Colonic mucosa (tissue), 4 donors: Measurements from ENCODE around the gene MED16. TPM values are rescaled to one million over a fixed set of nuclear protein-coding genes. Genes with fewer than 3 reads are reported as not detected.

Experiments used
- DNase-seq: peaks from one replicate; pipeline ENCODE4 v3.0.0-alpha.2; 2020
- H3K27ac ChIP-seq: fragments of 200-600 bp; one replicate; pipeline ENCODE4 v1.8.0; 2021
- H3K27me3 ChIP-seq: fragments of 200-600 bp; one replicate; pipeline ENCODE4 v1.8.0; 2021
- H3K36me3 ChIP-seq: fragments of 200-600 bp; one replicate; pipeline ENCODE4 v1.8.0; 2021
- H3K4me1 ChIP-seq: fragments of 200-600 bp; one replicate; pipeline ENCODE4 v1.8.0; 2021; ENCODE audit warnings: mild to moderate bottlenecking
- H3K4me3 ChIP-seq: fragments of 200-600 bp; one replicate; pipeline ENCODE4 v1.8.0; 2021
- H3K9ac ChIP-seq, 2 donors: one replicate each; pipeline ENCODE4 v1.7.0; 2013; ENCODE audit warnings: control low read depth in 2 of 2, low read depth in 2 of 2, low read length in 2 of 2
- H3K9me3 ChIP-seq: fragments of 200-600 bp; one replicate; pipeline ENCODE4 v1.8.0; 2021
- CTCF ChIP-seq: fragments of 200-600 bp; IDR thresholded peaks from one replicate; pipeline ENCODE4 v1.8.0; 2022; ENCODE audit warnings: antibody characterized with exemption, mild to moderate bottlenecking
- intact Hi-C: fragments of 100-400 bp; cut with DNase I; formaldehyde crosslinking; loops from one replicate; pipeline ENCODE4 v1.14.1; 2022
- total RNA-seq, 2 donors: library from RNA; stranded (reverse); fragmentation: NEBNext Ultra II Directional in 1 of 2; extraction: Animal tissue kit (Norgen Biotek cat#: 25700) in 1 of 2; gene quantifications; one replicate each; pipeline ENCODE4 v1.2.1, GENCODE V29; 2021
- donor health status: healthy.
- donor health status: DM: no; HTN: no; CAD: no.
- donor health status: DM: no; HTN: no; CAD: no.

MED16 gene
- total RNA-seq, 2 donors from 2014 or later: 73.3 to 83.2 TPM

- intact Hi-C loops: no loop called here
- Histone ChIP-seq H3K27me3 (no peaks in the 10 kb centered on the region), H3K4me3 (no peak overlapping the region), H3K36me3 (no peaks in the 10 kb centered on the region), H3K9me3 (no peaks in the 10 kb centered on the region), H3K4me1 (peaks cover 5% of the 10 kb centered on the region), H3K9ac (no peak overlapping the region), H3K27ac (no peak overlapping the region)
- no peak for TF ChIP-seq CTCF
- no peak for DNase-seq
Measured at GRCh38 chr19:873561-874041, 19.4 kb downstream of the MED16 start.

- H3K36me3 ChIP-seq: no peaks in the 10 kb centered on the region
- H3K9ac ChIP-seq: no peak overlapping the region
- peak; percentile 74 for DNase-seq
- no peaks in the 10 kb centered on the region for H3K27me3 ChIP-seq
- intact Hi-C loops: no loop called here
- TF ChIP-seq CTCF: no peak
- no peak overlapping the region for H3K27ac ChIP-seq
- H3K4me3 ChIP-seq: no peak overlapping the region
- H3K4me1 ChIP-seq: peaks cover 5% of the 10 kb centered on the region
- H3K9me3 ChIP-seq: no peaks in the 10 kb centered on the region
Measured at GRCh38 chr19:873084-873483, 19.9 kb downstream of the MED16 start.

GRCh38 chr19:872266-872951 lies 20.6 kb downstream of the MED16 start:
- Histone ChIP-seq H3K9me3 (no peaks in the 10 kb centered on the region), H3K4me1 (peaks cover 5% of the 10 kb centered on the region), H3K27ac (peak overlapping the region; percentile 73), H3K36me3 (no peaks in the 10 kb centered on the region), H3K27me3 (no peaks in the 10 kb centered on the region), H3K9ac (peak overlapping the region in 1 of 2 donors; percentile 66), H3K4me3 (peak overlapping the region; percentile 22)
- DNase-seq: peak; percentile 92
- no peak for TF ChIP-seq CTCF
- intact Hi-C loops: no loop called here

DNA sequence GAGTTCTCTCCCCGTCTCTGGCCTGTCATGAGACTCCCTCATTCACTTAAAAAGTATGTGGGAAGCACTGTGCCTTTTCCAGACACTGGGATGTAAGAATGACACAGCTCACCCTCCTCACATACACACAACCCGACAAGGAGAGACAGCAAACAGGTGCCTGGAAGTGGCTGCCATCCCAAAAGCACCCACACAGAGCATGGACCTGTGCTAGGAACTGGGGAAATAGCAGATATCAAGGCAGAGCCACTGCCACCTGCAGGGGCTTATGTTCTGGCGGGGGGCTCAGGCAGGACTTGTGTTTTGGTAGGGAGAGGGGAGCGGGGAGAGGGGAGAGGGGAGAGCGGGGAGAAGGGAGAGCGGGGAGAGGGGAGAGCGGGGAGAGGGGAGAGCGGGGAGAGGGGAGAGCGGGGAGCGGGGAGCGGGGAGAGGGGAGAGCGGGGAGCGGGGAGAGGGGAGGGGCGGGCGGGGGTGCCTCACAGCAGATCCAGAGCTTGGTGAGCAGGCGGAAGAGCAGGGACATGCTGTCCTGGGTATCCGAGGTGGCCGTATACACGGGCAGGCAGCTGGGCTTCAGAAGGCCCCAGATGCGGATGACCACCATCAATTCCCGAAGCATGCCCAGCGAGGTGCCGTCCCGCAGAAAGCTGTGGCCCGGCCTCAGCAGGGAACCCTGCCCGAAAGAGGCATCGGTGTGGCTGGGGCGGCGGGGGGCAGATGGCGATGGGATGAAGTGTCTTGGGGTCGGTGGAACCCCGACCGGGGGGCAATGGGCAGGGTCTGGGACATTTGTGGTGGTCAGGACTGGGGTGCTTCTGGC lies 21.3 kb downstream of the MED16 start:
- Histone ChIP-seq H3K9ac (peak overlapping the region in 1 of 2 donors; percentile 66), H3K4me3 (peak overlapping the region; percentile 22), H3K27ac (peak overlapping the region; percentile 73), H3K4me1 (peaks cover 5% of the 10 kb centered on the region), H3K36me3 (no peaks in the 10 kb centered on the region), H3K27me3 (no peaks in the 10 kb centered on the region), H3K9me3 (no peaks in the 10 kb centered on the region)
- intact Hi-C loops: no loop called here
- no peak for TF ChIP-seq CTCF
- no peak for DNase-seq

DNA sequence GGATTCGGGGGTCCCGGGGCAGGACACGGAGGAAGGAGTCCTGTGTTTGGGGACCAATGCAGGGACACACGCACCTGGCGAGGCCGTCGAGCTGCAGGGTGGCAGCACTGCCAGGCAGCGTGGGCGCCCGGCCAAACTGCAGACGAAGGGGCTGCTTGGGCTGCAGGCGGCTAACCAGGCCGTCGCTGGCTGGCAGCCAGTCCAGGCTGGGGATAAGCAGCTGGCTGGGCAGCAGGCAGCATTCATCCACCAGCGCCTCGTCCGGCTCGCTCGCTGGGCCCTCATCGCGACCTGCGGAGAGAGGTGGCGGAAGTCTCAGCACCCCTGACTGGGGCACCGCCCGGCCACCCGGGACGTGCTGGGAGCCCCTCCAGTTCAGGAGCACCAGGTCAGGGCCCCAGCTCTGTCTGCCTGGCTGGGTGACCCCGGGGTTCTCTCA lies 22.0 kb downstream of the MED16 start:
- no peak overlapping the region for H3K27ac ChIP-seq
- no peak overlapping the region for H3K4me3 ChIP-seq
- no peak for TF ChIP-seq CTCF
- intact Hi-C loops: no loop called here
- no peaks in the 10 kb centered on the region for H3K27me3 ChIP-seq
- H3K9ac ChIP-seq: no peak overlapping the region
- H3K4me1 ChIP-seq: peaks cover 5% of the 10 kb centered on the region
- no peaks in the 10 kb centered on the region for H3K9me3 ChIP-seq
- H3K36me3 ChIP-seq: no peaks in the 10 kb centered on the region
- no peak for DNase-seq
